Hematopoietic multipotent progenitor cell treated with erythropoietin and hydrocortisone succinate and interleukin-3 and kit ligand, for 8 days (in vitro differentiated cells): ENCODE measurements around the gene SPRR2E.
"Not testable (repeated sequence)": the region's sequence is repeated elsewhere in the genome, so short reads cannot be mapped to it uniquely, and the experiment has no call there.

Experiments
- DNase-seq: peaks from one replicate; pipeline ENCODE4 v3.0.0-alpha.2; 2015

The SPRR2E gene

GRCh38 chr1:153058826-153059784 lies 35.2 kb downstream of the SPRR2E start:
- DNase-seq = peak; percentile 94

- peak; percentile 20 for DNase-seq
Observed at GRCh38 chr1:153058154-153058553, 36.2 kb downstream of the SPRR2E start.

GRCh38 chr1:153057375-153057774 lies 37.0 kb downstream of the SPRR2E start, which contains the start of gene SPRR2A:
SPRR2A (minus strand) TSS chr1:153057512; CDS start chr1:153056735, 777 bp downstream.
- DNase-seq = no peak

- not testable (repeated sequence) for DNase-seq
Observed at GRCh38 chr1:153056111-153056510, 38.2 kb downstream of the SPRR2E start.

- no peak for DNase-seq
Observed at GRCh38 chr1:153049211-153049610, 45.1 kb downstream of the SPRR2E start.
